MM.1S (cell line): Measurements from ENCODE around the gene CFAP97D1.

Experiments
- DNase-seq: peaks from one replicate; pipeline ENCODE4 v3.0.0-alpha.2; 2015
- H2AFZ ChIP-seq: fragments of 300-600 bp; sonication (generic); 2 replicates; pipeline ENCODE4 v1.6.0; 2016; ENCODE audit warnings: antibody characterized with exemption, low read length
- H3F3A ChIP-seq: fragments of 300-600 bp; sonication (generic); 2 replicates; pipeline ENCODE4 v1.6.1; 2016; ENCODE audit warnings: mild to moderate bottlenecking, antibody characterized with exemption, low read length, moderate library complexity, mixed read lengths; ENCODE audit not compliant: insufficient read depth
- H3K27ac ChIP-seq: fragments of 300-600 bp; sonication (generic); 2 replicates; pipeline ENCODE4 v1.5.1; 2016; ENCODE audit warnings: mild to moderate bottlenecking, low read length
- H3K27me3 ChIP-seq: fragments of 300-600 bp; sonication (generic); replicated peaks from 2 replicates; pipeline ENCODE4 v1.6.0; 2016; ENCODE audit warnings: low read length; ENCODE audit not compliant: insufficient read depth
- H3K36me3 ChIP-seq: fragments of 300-600 bp; sonication (generic); replicated peaks from 2 replicates; pipeline ENCODE4 v1.6.1; 2016; ENCODE audit warnings: mild to moderate bottlenecking, low read length, mixed read lengths; ENCODE audit not compliant: insufficient read depth
- H3K4me1 ChIP-seq: fragments of 300-600 bp; sonication (generic); 2 replicates; pipeline ENCODE4 v1.6.1; 2016; ENCODE audit warnings: low read length, mixed read lengths
- H3K4me2 ChIP-seq: fragments of 300-600 bp; sonication (generic); 2 replicates; pipeline ENCODE4 v1.6.0; 2016; ENCODE audit warnings: low read depth, low read length
- H3K4me3 ChIP-seq: fragments of 300-600 bp; sonication (generic); 2 replicates; pipeline ENCODE4 v1.5.1; 2016; ENCODE audit warnings: low read length, mixed read lengths
- H3K79me2 ChIP-seq: fragments of 300-600 bp; sonication (generic); 2 replicates; pipeline ENCODE4 v1.6.1; 2016; ENCODE audit warnings: mixed run types, low read length, mixed read lengths
- H3K9ac ChIP-seq: fragments of 300-600 bp; sonication (generic); 2 replicates; pipeline ENCODE4 v1.6.1; 2016; ENCODE audit warnings: low read length, mixed read lengths
- H3K9me2 ChIP-seq: fragments of 300-600 bp; sonication (generic); replicated peaks from 2 replicates; pipeline ENCODE4 v1.6.1; 2016; ENCODE audit warnings: mild to moderate bottlenecking, low read length, mixed read lengths; ENCODE audit not compliant: insufficient read depth
- H3K9me3 ChIP-seq: fragments of 300-600 bp; sonication (generic); replicated peaks from 2 replicates; pipeline ENCODE4 v1.6.1; 2016; ENCODE audit warnings: mild to moderate bottlenecking, low read length, mixed read lengths; ENCODE audit not compliant: insufficient read depth
- H4K20me1 ChIP-seq: fragments of 300-600 bp; sonication (generic); 2 replicates; pipeline ENCODE4 v1.6.1; 2016; ENCODE audit warnings: mild to moderate bottlenecking, low read length, moderate library complexity, mixed read lengths; ENCODE audit not compliant: insufficient read depth
- CTCF ChIP-seq: fragments of 300-600 bp; sonication (generic); IDR thresholded peaks from 2 replicates; pipeline ENCODE4 v1.5.1; 2016; ENCODE audit warnings: antibody characterized with exemption, low read length, mixed read lengths
- EZH2 ChIP-seq: fragments of 300-600 bp; sonication (generic); optimal IDR thresholded peaks from 2 replicates; pipeline ENCODE3; 2017; ENCODE audit warnings: low read depth, mild to moderate bottlenecking, antibody characterized with exemption, low read length, mixed read lengths
- EZH2phosphoT487 ChIP-seq: fragments of 300-600 bp; sonication (generic); IDR thresholded peaks from 2 replicates; pipeline ENCODE4 v1.6.1; 2018; ENCODE audit warnings: antibody characterized with exemption, low read length

CFAP97D1 gene

GRCh38 chr17:43758497-43759174 lies 21.6 kb upstream of the CFAP97D1 start, which contains the start of gene SOST:
Gene SOST (minus strand): TSS chr17:43758791. CDS start chr17:43758741, 50 bp downstream.
- H3K27ac ChIP-seq = no peak within 1 kb of the TSS
- H3K27me3 ChIP-seq = peaks cover 70% of the 10 kb centered on the region
- no peaks in the 10 kb centered on the region for H4K20me1 ChIP-seq
- H3K9me3 ChIP-seq = no peaks in the 10 kb centered on the region
- no peak within 1 kb of the TSS for H3K9ac ChIP-seq
- no peaks in the 10 kb centered on the region for H3F3A ChIP-seq
- no peaks in the 10 kb centered on the region for H3K36me3 ChIP-seq
- no peak within 1 kb of the TSS for H3K4me3 ChIP-seq
- H3K4me2 ChIP-seq = no peak within 1 kb of the TSS
- no peaks in the 10 kb centered on the region for H3K79me2 ChIP-seq
- no peaks in the 10 kb centered on the region for H3K4me1 ChIP-seq
- no peak for DNase-seq
- no peak within 1 kb of the TSS for H2AFZ ChIP-seq
- H3K9me2 ChIP-seq = no peaks in the 10 kb centered on the region
- TF ChIP-seq EZH2phosphoT487 (no peak), CTCF (no peak)

- Histone ChIP-seq H3F3A (no peaks in the 10 kb centered on the region), H2AFZ (no peak overlapping the region), H3K9me3 (no peaks in the 10 kb centered on the region), H3K27ac (no peak overlapping the region), H3K9me2 (no peaks in the 10 kb centered on the region), H4K20me1 (no peaks in the 10 kb centered on the region), H3K79me2 (no peaks in the 10 kb centered on the region), H3K4me2 (no peak overlapping the region), H3K4me3 (no peak overlapping the region), H3K9ac (no peak overlapping the region), H3K36me3 (no peaks in the 10 kb centered on the region), H3K27me3 (peaks cover 66% of the 10 kb centered on the region), H3K4me1 (no peaks in the 10 kb centered on the region)
- TF ChIP-seq EZH2 = no peak
- no peak for TF ChIP-seq CTCF
- TF ChIP-seq EZH2phosphoT487 = no peak
- no peak for DNase-seq
Measured at GRCh38 chr17:43759836-43760235, 20.4 kb upstream of the CFAP97D1 start.

GRCh38 chr17:43760254-43760852 lies 19.9 kb upstream of the CFAP97D1 start:
- no peaks in the 10 kb centered on the region for H3K4me1 ChIP-seq
- no peak overlapping the region for H2AFZ ChIP-seq
- no peak overlapping the region for H3K4me3 ChIP-seq
- TF ChIP-seq CTCF = peak; percentile 100
- TF ChIP-seq EZH2 = no peak
- no peak overlapping the region for H3K27ac ChIP-seq
- H3K79me2 ChIP-seq = no peaks in the 10 kb centered on the region
- H4K20me1 ChIP-seq = no peaks in the 10 kb centered on the region
- 0 out of 2 replicates have a peak overlapping the region, but pooled peaks have one; percentile 23 for H3K4me2 ChIP-seq
- DNase-seq = peak; percentile 83
- no peaks in the 10 kb centered on the region for H3K36me3 ChIP-seq
- H3K9ac ChIP-seq = no peak overlapping the region
- no peaks in the 10 kb centered on the region for H3K9me3 ChIP-seq
- peaks cover 63% of the 10 kb centered on the region for H3K27me3 ChIP-seq
- no peaks in the 10 kb centered on the region for H3K9me2 ChIP-seq
- H3F3A ChIP-seq = no peaks in the 10 kb centered on the region
